WI38 (cell line): ENCODE measurements around the gene ELL.
A peak's percentile ranks its signal among the peaks of the same experiment; 100 is the strongest.

Experiments used
- H3K4me3 ChIP-seq: 2 replicates; pipeline ENCODE4 v1.5.1; 2011; ENCODE audit warnings: low read depth, mild to moderate bottlenecking, control low read depth, low read length
- CTCF ChIP-seq: IDR thresholded peaks from 2 replicates; pipeline ENCODE4 v1.5.1; 2012; ENCODE audit warnings: low read depth, mild to moderate bottlenecking, control low read depth, low read length

The ELL gene

GRCh38 chr19:18437491-18438330, 84.2 kb downstream of the ELL start, which contains the start of gene ISYNA1:
Gene ISYNA1 (minus strand): TSS chr19:18438133. CDS start chr19:18437979, 154 bp downstream.
- peak within 1 kb of the TSS; percentile 52 for H3K4me3 ChIP-seq
- no peak for TF ChIP-seq CTCF

- no peak for TF ChIP-seq CTCF
- H3K4me3 ChIP-seq = peak overlapping the region; percentile 37
These were observed 85.0 kb downstream of the ELL start for GRCh38 chr19:18436671-18437490.

GRCh38 chr19:18435842-18436670, 85.8 kb downstream of the ELL start:
- H3K4me3 ChIP-seq = no peak overlapping the region
- no peak for TF ChIP-seq CTCF

- no peak for TF ChIP-seq CTCF
- H3K4me3 ChIP-seq = no peak overlapping the region
These were observed 86.6 kb downstream of the ELL start for GRCh38 chr19:18435178-18435841.

GRCh38 chr19:18434411-18435175, 87.3 kb downstream of the ELL start:
- TF ChIP-seq CTCF = no peak

More at GRCh38 chr19:18434411-18435175, 87.3 kb downstream of the ELL start:
- no peak overlapping the region for H3K4me3 ChIP-seq
